Thyroid gland (tissue), 4 donors: ENCODE measurements around the gene CARHSP1. TPM values are rescaled to one million over a fixed set of nuclear protein-coding genes. Genes with fewer than 3 reads are reported as not detected.

Experiments
- DNase-seq, 2 donors: peaks; one replicate each; pipeline ENCODE4 v3.0.0-alpha.2; 2019
- H3K27ac ChIP-seq, 3 donors: fragments of 200-600 bp; sonication (generic); 1 replicate in 2 of 3; 2 replicates in 1 of 3; pipeline ENCODE4 v1.5.1; 2016 to 2019; ENCODE audit warnings: mild to moderate bottlenecking in 1 of 3, moderate library complexity in 1 of 3
- H3K27me3 ChIP-seq: fragments of 200-600 bp; sonication (generic); one replicate; pipeline ENCODE4 v1.5.1; 2019
- H3K36me3 ChIP-seq, 2 donors: fragments of 200-600 bp; sonication (generic); one replicate each; pipeline ENCODE4 v1.5.1; 2016 to 2019
- H3K4me1 ChIP-seq, 2 donors: fragments of 200-600 bp; sonication (generic); one replicate each; pipeline ENCODE4 v1.5.1; 2017 to 2019
- H3K4me3 ChIP-seq, 3 donors: fragments of 200-600 bp; sonication (generic); replicated peaks in 1 of 3; 1 replicate in 2 of 3; 2 replicates in 1 of 3; pipeline ENCODE4 v1.5.1; 2016; ENCODE audit warnings: mild to moderate bottlenecking in 1 of 3
- H3K9me3 ChIP-seq: fragments of 200-600 bp; sonication (generic); one replicate; pipeline ENCODE4 v1.5.1; 2017
- CTCF ChIP-seq, 6 experiments: fragments of 200-600 bp in 3 of 6; fragments of 450-650 bp in 3 of 6; sonication (generic) in 3 of 6; IDR thresholded peaks; one replicate each; pipeline ENCODE4 v1.5.1; 2016 to 2019; ENCODE audit warnings: antibody characterized with exemption in 6 of 6, mild to moderate bottlenecking in 2 of 6, inconsistent platforms in 1 of 6, moderate library complexity in 1 of 6
- POLR2A ChIP-seq, 2 donors: fragments of 450-650 bp; IDR thresholded peaks; one replicate each; pipeline ENCODE4 v1.6.1; 2017; ENCODE audit warnings: antibody characterized with exemption in 2 of 2, mild to moderate bottlenecking in 2 of 2, moderate library complexity in 1 of 2
- WGBS, 2 donors: methylation state at CpG; one replicate each; pipeline ENCODE4 v1.1.5; 2017; 5-methylcytosine and 5-hydroxymethylcytosine counted together
- intact Hi-C: fragments of 100-400 bp; cut with DNase I; formaldehyde crosslinking; loops from one replicate; pipeline ENCODE4 v1.15.1; 2023
- total RNA-seq, 4 donors: library from RNA; depleted of rRNA; stranded (reverse); fragments of >200 nt; gene quantifications; one replicate each; pipeline ENCODE4 v1.2.3, GENCODE V29; 2016

CARHSP1 gene
- total RNA-seq, 4 donors from 2014 or later = 43.4 to 67.5 (median 61.1) TPM

DNA sequence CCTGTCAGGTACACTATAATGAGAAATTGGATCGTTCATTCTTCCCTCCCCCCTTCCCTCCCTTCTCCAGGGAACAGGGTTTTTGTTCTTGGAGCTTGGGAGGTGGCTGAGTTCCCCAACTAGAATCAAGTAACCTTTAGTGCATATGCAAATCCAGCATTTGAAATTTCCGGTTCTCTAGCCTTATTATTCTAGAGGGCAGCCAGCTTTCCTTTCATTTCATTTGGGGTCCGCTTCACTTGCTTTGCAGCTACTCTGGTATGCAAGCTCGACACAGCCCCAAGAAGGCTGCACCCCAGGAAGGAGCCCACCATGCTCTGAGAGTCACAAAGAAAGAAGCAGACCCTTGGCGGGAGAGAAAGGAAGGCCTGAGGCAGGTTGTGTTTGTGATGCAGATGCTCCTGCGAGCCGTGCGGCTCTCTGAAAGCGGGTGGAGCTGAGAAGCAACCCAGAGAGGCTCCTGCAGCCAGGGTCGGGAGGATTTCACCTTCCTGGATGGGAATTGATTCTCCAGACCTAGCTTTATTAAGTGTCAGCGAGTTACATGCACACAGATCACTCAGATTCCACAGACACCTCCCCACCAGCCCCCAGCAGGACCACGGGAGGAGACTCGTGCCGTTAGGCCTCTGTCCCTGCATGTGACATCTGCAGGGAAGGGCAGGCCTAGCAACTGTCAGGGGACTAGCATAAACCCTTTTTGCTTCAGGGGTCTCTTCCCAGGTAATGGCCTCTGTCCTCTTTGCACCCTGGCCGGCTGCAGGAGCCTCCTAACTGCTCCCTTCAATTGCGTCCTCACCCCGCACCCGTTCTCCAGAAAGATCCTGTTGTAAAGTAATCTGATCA is 36.7 kb downstream of the CARHSP1 start:
- H3K27ac ChIP-seq = no peak overlapping the region
- no peak overlapping the region for H3K4me3 ChIP-seq
- WGBS, 2 donors = 81 to 86% methylated on average over 18 of the region's 18 CpGs
- no peaks in the 10 kb centered on the region for H3K9me3 ChIP-seq
- H3K36me3 ChIP-seq = peaks cover 8 to 12% of the 10 kb centered on the region in 2 donors
- intact Hi-C loops = no loop called here
- no peak for DNase-seq
- no peaks in the 10 kb centered on the region for H3K4me1 ChIP-seq
- no peaks in the 10 kb centered on the region for H3K27me3 ChIP-seq
- TF ChIP-seq CTCF (IDR thresholded peaks at IDR 0.05) (no peak), POLR2A (IDR thresholded peaks at IDR 0.05) (no peak)

GRCh38 chr16:8831450-8831849 is 37.4 kb downstream of the CARHSP1 start:
- intact Hi-C loops = no loop called here
- Histone ChIP-seq H3K4me1 (no peaks in the 10 kb centered on the region), H3K9me3 (no peaks in the 10 kb centered on the region), H3K27ac (no peak overlapping the region), H3K27me3 (no peaks in the 10 kb centered on the region), H3K36me3 (peaks cover 8 to 12% of the 10 kb centered on the region in 2 donors), H3K4me3 (no peak overlapping the region)
- TF ChIP-seq POLR2A (IDR thresholded peaks at IDR 0.05) (no peak), CTCF (IDR thresholded peaks at IDR 0.05) (no peak)
- WGBS, 2 donors = 84 to 92% methylated on average over 9 of the region's 9 CpGs
- DNase-seq = no peak

DNA sequence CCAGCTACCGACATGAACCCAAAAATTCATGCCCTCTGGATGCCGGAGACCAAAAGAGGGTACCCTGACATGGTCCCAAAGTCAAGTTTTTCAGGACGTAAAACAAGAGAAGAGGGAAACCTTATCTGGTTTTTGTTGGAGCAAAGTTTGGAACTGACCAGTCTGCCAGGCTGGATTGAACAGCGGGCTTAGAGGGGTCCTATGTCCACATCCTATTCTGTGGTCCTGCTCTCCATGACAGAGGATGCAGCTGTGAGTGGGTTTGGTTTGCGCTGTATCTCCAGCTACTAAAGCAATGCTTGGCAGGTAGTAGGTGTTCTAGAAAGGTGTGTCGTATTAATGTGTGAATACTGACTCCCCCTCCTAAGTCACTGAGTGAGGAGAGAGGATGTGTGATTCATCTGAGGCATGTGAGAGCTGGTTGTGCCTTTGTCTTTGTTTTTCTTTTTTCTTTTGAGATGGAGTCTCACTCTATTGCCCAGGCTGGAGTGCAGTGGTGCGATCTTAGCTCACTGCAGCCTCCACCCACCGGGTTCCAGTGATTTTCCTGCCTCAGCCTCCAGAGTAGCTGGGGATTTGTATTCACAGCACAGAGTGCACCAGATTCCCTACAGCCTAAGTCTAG is 40.2 kb downstream of the CARHSP1 start:
- 96 to 97% methylated on average over 8 of the region's 8 CpGs for WGBS, 2 donors
- TF ChIP-seq POLR2A (IDR thresholded peaks at IDR 0.05) (no peak), CTCF (IDR thresholded peaks at IDR 0.05) (no peak)
- H3K36me3 ChIP-seq = peaks cover 8 to 12% of the 10 kb centered on the region in 2 donors
- no peaks in the 10 kb centered on the region for H3K9me3 ChIP-seq
- H3K4me3 ChIP-seq = no peak overlapping the region
- no peak for DNase-seq
- H3K27ac ChIP-seq = no peak overlapping the region
- H3K27me3 ChIP-seq = no peaks in the 10 kb centered on the region
- intact Hi-C loops = no loop called here
- no peaks in the 10 kb centered on the region for H3K4me1 ChIP-seq

DNA sequence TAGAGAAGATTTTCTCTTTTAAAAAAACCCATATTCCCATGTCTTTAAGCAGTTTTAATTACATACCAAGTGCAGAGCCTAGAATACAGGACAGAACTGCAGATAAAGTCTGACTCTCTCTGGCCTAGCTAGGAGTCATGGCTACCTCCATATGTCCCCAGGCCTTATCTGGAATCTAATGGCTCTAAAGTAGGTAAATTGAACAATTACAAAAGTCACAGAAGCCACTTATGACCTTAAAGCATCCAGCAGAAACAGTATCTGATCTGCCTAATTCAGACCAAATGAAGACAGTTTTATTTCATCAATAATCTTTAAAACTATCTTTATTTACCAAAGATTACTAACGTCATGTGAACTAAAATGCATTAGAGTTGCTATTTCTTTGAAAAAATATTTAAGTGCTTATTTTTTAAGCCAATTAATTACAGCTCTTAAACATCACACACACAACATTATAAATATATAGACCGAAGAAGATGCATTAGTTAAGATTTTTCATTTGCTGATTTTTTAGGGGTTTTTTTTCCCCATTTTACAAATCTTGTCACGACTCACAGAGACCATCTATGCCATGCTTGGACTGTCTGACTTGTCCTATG is 42.4 kb downstream of the CARHSP1 start:
- H3K4me1 ChIP-seq = no peaks in the 10 kb centered on the region
- TF ChIP-seq POLR2A (IDR thresholded peaks at IDR 0.05) (no peak), CTCF (IDR thresholded peaks at IDR 0.05) (no peak)
- intact Hi-C loops = no loop called here
- no peaks in the 10 kb centered on the region for H3K27me3 ChIP-seq
- peaks cover 8 to 9% of the 10 kb centered on the region in 2 donors for H3K36me3 ChIP-seq
- H3K4me3 ChIP-seq = no peak overlapping the region
- WGBS, 2 donors = 76 to 79% methylated on average over 3 of the region's 3 CpGs
- H3K9me3 ChIP-seq = no peaks in the 10 kb centered on the region
- DNase-seq = no peak
- H3K27ac ChIP-seq = no peak overlapping the region

- no peak for TF ChIP-seq CTCF (IDR thresholded peaks at IDR 0.05)
- no peak for TF ChIP-seq POLR2A (IDR thresholded peaks at IDR 0.05)
- intact Hi-C loops = no loop called here
- DNase-seq = no peak
- 93 to 97% methylated on average over 3 of the region's 3 CpGs for WGBS, 2 donors
- Histone ChIP-seq H3K36me3 (no peaks in the 10 kb centered on the region), H3K27ac (no peak overlapping the region), H3K4me1 (peaks cover 0 to 2% of the 10 kb centered on the region in 2 donors), H3K4me3 (no peak overlapping the region), H3K9me3 (no peaks in the 10 kb centered on the region), H3K27me3 (no peaks in the 10 kb centered on the region)
These were observed 46.4 kb downstream of the CARHSP1 start for GRCh38 chr16:8822403-8822802.
